SH-SY5Y (cell line): ENCODE measurements around the gene FAM216B.

ENCODE experiments used
- GATA2 ChIP-seq: IDR thresholded peaks from 2 replicates; pipeline ENCODE4 v1.6.1; 2011; ENCODE audit warnings: mild to moderate bottlenecking, low read depth, low read length
- GATA3 ChIP-seq: IDR thresholded peaks from 2 replicates; pipeline ENCODE4 v1.6.1; 2011; ENCODE audit warnings: low read depth, mild to moderate bottlenecking, low read length, moderate library complexity

DNA sequence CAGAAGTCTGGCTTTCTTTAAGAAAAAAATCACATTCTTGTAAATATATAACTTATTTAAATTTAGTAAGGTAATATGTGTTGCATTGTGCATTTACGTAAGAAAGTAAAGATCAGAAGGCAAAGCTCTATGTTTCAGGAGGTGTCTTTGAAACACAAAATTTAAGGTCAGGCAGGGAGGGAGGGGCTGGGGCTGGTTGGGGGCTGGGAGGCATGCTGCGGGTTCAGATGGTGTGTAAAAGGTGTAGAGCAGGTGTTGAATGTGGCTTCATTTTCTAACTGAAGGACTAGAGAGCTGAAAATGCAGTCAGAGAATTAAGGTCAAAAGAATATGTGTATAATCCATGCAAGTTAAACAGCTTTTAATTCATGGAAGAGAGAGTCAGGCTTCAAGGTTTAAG lies 14.3 kb downstream of the FAM216B start:
- no peak for TF ChIP-seq GATA2
- no peak for TF ChIP-seq GATA3
